ENCODE data around the gene UBE2D4. TPM values are rescaled to one million over a fixed set of nuclear protein-coding genes. Genes with fewer than 3 reads are reported as not detected.

Gene UBE2D4
- total and polyA plus RNA-seq, 9 of the 15 experiments (the other 6 are each of a cell fraction or from before 2014, with no cell fraction given): 3.3 to 16.2 (median 7.5) TPM

DNA sequence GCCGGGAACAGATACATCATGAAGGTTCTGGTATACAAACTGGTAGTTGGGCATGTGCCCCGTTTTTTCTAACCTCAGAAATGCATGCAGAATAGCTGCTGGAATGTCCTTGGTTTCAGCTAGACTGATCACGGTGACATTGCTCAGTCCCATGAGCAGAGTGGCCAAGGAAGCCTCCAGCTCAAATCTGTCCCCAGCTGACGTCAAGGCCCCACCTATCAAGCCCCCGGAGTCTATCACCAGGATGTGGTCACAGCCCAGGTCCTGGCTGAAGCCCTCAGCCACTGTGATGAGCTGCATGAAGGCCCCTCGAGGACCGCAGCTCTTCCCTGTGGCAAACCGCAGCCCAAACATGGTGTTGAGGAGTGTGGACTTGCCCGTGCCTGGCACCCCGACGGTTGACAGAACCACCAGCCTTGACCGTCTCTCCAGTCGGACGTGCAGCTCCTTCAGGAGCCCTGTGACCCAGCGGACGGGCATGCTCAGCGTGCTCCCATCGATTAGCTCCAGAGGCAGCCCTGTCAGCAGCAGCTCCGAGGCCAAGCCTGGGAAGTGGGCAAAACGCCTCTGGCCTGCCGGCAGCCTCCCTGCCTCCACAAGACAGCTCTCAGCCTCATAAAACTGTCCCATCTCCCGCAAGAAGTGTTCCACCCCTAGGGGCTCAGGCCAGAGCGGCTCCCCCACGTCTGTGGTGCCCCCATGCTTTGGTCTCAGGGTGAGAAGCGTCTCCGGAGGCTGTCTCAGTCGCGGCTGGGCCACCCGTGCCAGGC is 49.1 kb upstream of the UBE2D4 start:
- Histone ChIP-seq H3K27ac (ENCODE audit: extremely low read depth, low read depth, low read length) (no peak overlapping the region), H3K9me3 (replicated peaks; ENCODE audit: control insufficient read depth, insufficient read depth, low read depth, low read length) (no peaks in the 10 kb centered on the region), H3K9ac (ENCODE audit: insufficient read depth in 1 of 2, low read depth in 2 of 2, low read length in 2 of 2) (peak overlapping the region in 1 of 2 experiments; percentile 29; a peak in 1 of 4 replicates), H3K27me3 (ENCODE audit: control insufficient read depth in 2 of 2, insufficient read depth in 2 of 2, low read length in 2 of 2) (no peaks in the 10 kb centered on the region), H3K4me3 (no peak overlapping the region), H3K4me1 (replicated peaks in 1 of 2; ENCODE audit: control insufficient read depth in 2 of 2, insufficient read depth in 2 of 2, low read length in 2 of 2) (peaks cover 16 to 17% of the 10 kb centered on the region in 2 experiments; a peak in 4 of 5 replicates), H3K4me2 (ENCODE audit: insufficient read depth, low read length) (no peak overlapping the region), H3K36me3 (ENCODE audit: control insufficient read depth, insufficient read depth, low read length) (peaks cover 66% of the 10 kb centered on the region), H2AFZ (ENCODE audit: low read depth, low read length) (no peak overlapping the region), H3K9me1 (ENCODE audit: control insufficient read depth, insufficient read depth, low read length) (no peaks in the 10 kb centered on the region), H3K79me2 (ENCODE audit: control insufficient read depth, insufficient read depth, low read length) (no peaks in the 10 kb centered on the region), H4K20me1 (replicated peaks; ENCODE audit: control insufficient read depth, insufficient read depth, low read length) (no peaks in the 10 kb centered on the region; the same call in 1 of the 2 replicates)
- intact Hi-C loops (cut with micrococcal nuclease): no loop called here
- BruUV-seq (replicated peaks): no TSS peak
- ATAC-seq (no peak), DNase-seq (ENCODE audit: extremely low read depth in 1 of 4, low spot score in 3 of 4) (no peak), FAIRE-seq (no peak)
- 87% methylated on average over 25 of the region's 29 CpGs for WGBS (ENCODE audit: insufficient coverage, low coverage, missing lambda C conversion rate)
- ChIA-PET POLR2A (interaction anchor here (0.8 to 1.9 kb wide), 4 partner anchors 8 to 19 kb away, joined by 3 to 4 read pairs (median 4); partner anchors contain the start of gene MRPS24), CTCF (ENCODE audit: low intra/inter-chr PET ratio) (no interaction called here)
- TF ChIP-seq POLR2G (IDR thresholded peaks at IDR 0.05; ENCODE audit: low read depth, low read length): 0 out of 2 replicates have a peak, but pooled peaks have one; percentile 32
- no peak for TF ChIP-seq TCF3 (CRISPR knock-in tag; IDR thresholded peaks at IDR 0.05)
- in situ Hi-C loops (cut with MboI): no loop called here
